Progenitor cell of endocrine pancreas (in vitro differentiated cells): ENCODE results near the gene BLVRB. TPM values are rescaled to one million over a fixed set of nuclear protein-coding genes. Genes with fewer than 3 reads are reported as not detected.
"Not testable (repeated sequence)": the region's sequence is repeated elsewhere in the genome, so short reads cannot be mapped to it uniquely, and the experiment has no call there.

Experiments
- DNase-seq: peaks from one replicate; pipeline ENCODE4 v3.0.0; 2021; ENCODE audit warnings: low spot score; ENCODE audit not compliant: unreplicated experiment
- H3K27ac Mint-ChIP-seq: 2 replicates; pipeline ENCODE4 v1.8.0; 2021; ENCODE audit warnings: mild to moderate bottlenecking, moderate library complexity, mixed read lengths
- H3K27me3 Mint-ChIP-seq: 2 replicates; pipeline ENCODE4 v1.8.0; 2021; ENCODE audit warnings: mixed read lengths
- H3K36me3 Mint-ChIP-seq: 2 replicates; pipeline ENCODE4 v1.8.0; 2022; ENCODE audit warnings: mixed read lengths; ENCODE audit not compliant: insufficient read depth
- H3K4me1 Mint-ChIP-seq: 2 replicates; pipeline ENCODE4 v1.8.0; 2021; ENCODE audit warnings: low read depth, mixed read lengths
- H3K4me3 Mint-ChIP-seq: 2 replicates; pipeline ENCODE4 v1.8.0; 2021; ENCODE audit warnings: low read depth, mild to moderate bottlenecking, moderate library complexity, mixed read lengths
- H3K9me3 Mint-ChIP-seq: 2 replicates; pipeline ENCODE4 v1.8.0; 2021; ENCODE audit warnings: low read depth, mixed read lengths
- total RNA-seq: library from RNA; stranded (reverse); gene quantifications from 2 replicates; pipeline ENCODE4 v1.2.1, GENCODE V29; 2021
- TF ChIP-seq, protein P1 (sequence below): fragments of 200-600 bp; sonication (generic); IDR thresholded peaks from one replicate; pipeline ENCODE4 v1.5.0; 2021; ENCODE audit warnings: antibody characterized with exemption, mild to moderate bottlenecking; ENCODE audit not compliant: unreplicated experiment

Gene BLVRB
- total RNA-seq, 1 donor from 2014 or later, result 14.0 TPM

DNA sequence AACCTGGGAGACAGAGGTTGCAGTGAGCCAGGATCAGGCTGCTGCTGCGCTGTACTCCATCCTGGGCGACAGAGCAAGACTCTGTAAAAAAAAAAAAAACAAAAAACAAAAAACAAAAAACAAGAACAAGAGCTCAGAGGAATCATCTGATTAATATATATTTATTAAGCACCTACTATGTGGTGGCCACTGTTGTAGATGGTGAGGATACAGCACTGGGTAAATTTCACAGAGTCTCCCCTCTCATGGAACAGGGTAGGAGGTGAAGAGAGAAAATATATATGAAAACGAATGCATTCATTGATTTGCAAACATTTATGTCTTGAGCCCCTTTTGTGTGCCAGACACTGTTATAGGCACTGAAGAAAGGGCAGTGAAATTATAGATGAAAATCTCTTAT is 33.8 kb downstream of the BLVRB start:
- Mint-ChIP-seq H3K9me3 (peaks cover 3% of the 10 kb centered on the region), H3K27ac (no peak overlapping the region)

GRCh38 chr19:40430242-40430641 is 35.3 kb downstream of the BLVRB start:
- not testable (repeated sequence) for H3K4me1 Mint-ChIP-seq, H3K9me3 Mint-ChIP-seq, H3K36me3 Mint-ChIP-seq, H3K4me3 Mint-ChIP-seq, DNase-seq, H3K27me3 Mint-ChIP-seq, H3K27ac Mint-ChIP-seq

More for the DNA sequence above, 33.8 kb downstream of the BLVRB start:
- DNase-seq, result no peak
- TF ChIP-seq, protein P1, sequence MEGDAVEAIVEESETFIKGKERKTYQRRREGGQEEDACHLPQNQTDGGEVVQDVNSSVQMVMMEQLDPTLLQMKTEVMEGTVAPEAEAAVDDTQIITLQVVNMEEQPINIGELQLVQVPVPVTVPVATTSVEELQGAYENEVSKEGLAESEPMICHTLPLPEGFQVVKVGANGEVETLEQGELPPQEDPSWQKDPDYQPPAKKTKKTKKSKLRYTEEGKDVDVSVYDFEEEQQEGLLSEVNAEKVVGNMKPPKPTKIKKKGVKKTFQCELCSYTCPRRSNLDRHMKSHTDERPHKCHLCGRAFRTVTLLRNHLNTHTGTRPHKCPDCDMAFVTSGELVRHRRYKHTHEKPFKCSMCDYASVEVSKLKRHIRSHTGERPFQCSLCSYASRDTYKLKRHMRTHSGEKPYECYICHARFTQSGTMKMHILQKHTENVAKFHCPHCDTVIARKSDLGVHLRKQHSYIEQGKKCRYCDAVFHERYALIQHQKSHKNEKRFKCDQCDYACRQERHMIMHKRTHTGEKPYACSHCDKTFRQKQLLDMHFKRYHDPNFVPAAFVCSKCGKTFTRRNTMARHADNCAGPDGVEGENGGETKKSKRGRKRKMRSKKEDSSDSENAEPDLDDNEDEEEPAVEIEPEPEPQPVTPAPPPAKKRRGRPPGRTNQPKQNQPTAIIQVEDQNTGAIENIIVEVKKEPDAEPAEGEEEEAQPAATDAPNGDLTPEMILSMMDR, result no peak
- H3K36me3 Mint-ChIP-seq, result no peaks in the 10 kb centered on the region
- no peak overlapping the region for H3K4me3 Mint-ChIP-seq
- no peaks in the 10 kb centered on the region for H3K27me3 Mint-ChIP-seq
- peaks cover 9% of the 10 kb centered on the region for H3K4me1 Mint-ChIP-seq

GRCh38 chr19:40428197-40428596 is 37.3 kb downstream of the BLVRB start:
- DNase-seq, H3K4me1 Mint-ChIP-seq, H3K9me3 Mint-ChIP-seq, H3K36me3 Mint-ChIP-seq, H3K27ac Mint-ChIP-seq, H3K27me3 Mint-ChIP-seq: not testable (repeated sequence)
- peak overlapping the region; percentile 24 for H3K4me3 Mint-ChIP-seq

DNA sequence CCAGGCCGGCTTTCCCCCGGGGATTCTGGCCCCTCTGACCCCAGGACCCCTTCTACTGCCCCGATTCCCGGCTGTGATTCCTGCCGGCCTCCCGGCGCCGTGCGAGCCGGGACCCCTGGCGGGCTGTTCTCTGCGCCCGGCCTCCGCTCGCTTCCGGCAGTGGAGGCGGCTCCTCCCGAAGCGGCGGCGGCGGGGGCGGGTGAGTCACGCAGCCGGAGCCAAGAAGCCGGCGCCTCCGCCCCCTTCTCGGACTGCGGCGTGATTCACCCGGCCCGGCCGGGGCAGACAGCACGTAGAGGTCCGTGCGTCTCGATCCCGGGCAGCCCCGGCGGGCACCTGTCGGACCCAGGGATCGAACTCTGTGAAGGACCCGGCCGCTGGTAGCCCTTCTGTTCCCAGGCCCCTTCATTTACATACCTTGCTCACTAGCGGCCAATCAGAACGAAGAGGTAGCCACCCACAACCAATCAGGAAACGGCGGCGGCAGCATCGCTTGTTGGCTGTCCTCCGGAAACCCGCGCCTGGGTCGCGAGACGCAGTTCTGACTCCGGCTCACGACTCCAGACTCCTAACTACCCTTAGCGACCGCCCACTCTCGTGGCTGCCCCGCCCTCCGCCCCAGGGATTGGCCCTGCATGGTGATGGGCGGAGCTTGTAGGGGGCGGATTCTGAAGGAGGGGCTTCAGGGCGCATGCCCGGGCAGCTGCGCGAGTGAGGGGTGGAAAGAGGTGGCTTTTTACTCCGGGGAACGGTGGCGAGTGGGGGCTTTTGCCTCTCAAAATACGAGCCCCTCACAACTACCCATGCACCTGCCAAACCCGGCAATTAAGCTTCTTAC is 39.9 kb downstream of the BLVRB start, which contains the start of gene SERTAD1:
TSS of gene SERTAD1 (minus strand) at position 543 of the 838 bp plus-strand sequence. CDS start 2,446 bp downstream, outside the sequence.
- Mint-ChIP-seq H3K4me3 (peak within 1 kb of the TSS; percentile 91), H3K4me1 (peaks cover 12% of the 10 kb centered on the region), H3K36me3 (no peaks in the 10 kb centered on the region), H3K27me3 (no peaks in the 10 kb centered on the region), H3K9me3 (no peaks in the 10 kb centered on the region), H3K27ac (peak within 1 kb of the TSS; percentile 96)
- TF ChIP-seq, protein P1, result no peak
- DNase-seq, result peak; percentile 100

DNA sequence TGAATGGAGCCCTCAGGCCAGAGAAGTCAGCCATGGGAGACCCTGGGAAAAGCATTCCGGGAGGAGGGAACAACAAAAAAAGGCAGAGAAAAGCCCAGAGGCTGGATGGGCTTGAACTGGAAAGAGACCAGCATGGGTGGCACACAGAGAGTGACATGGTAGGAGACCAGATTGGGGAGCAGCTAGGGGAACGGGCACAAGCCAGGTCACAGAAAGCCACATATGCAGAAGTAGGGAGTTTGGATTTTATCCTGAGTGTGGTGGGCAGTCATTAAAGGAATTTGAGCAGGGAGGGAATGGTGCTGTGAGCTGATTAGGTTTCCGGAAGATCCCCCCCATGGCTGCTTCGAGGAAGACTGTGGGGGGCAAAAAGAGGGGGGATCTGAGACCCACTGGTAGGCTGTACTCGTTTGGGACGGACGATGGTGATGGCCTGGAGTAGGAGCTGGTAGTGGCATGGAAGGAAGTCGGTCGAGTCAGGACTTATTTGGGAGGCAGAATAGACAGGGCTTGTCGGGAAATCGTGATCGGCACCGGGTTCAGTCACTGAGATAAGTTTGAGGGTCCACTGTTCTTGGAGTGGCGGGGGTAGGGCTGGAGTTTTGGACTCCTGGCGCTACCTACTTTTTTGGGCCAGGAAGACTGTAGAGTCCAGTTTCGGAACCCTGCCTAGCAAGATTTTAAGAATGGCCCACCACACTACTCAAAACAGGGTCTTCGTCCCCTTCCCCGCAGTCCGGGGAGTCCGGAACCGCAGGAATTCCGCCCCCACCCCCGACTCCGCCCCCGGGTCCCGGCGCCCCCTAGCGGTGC is 40.7 kb downstream of the BLVRB start:
- TF ChIP-seq, protein P1, result peak; percentile 91
- Mint-ChIP-seq H3K27me3 (no peaks in the 10 kb centered on the region), H3K4me3 (peak overlapping the region; percentile 91), H3K4me1 (peaks cover 12% of the 10 kb centered on the region), H3K36me3 (no peaks in the 10 kb centered on the region), H3K27ac (peak overlapping the region; percentile 95), H3K9me3 (no peaks in the 10 kb centered on the region)
- DNase-seq, result no peak

DNA sequence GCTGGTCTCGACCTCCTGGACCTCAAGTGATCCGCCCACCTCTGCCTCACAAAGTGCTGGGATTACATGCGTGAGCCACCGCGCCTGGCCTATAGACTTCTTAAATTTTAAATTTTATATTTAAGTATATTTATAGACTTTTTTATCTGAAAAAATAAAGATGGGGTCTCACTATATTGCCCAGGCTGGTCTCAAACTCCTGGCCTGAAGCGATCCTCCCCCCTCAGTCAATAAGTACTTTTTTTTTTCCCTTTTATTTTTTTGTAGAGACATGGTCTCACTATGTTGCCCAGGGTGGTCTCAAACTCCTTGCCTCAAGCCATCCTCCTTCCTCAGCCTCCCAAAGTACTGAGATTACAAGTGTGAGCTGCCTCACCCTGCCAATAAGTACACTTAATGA is 41.6 kb downstream of the BLVRB start:
- no peak for DNase-seq
- H3K27me3 Mint-ChIP-seq, result no peaks in the 10 kb centered on the region
- H3K27ac Mint-ChIP-seq, result peak overlapping the region; percentile 81
- no peaks in the 10 kb centered on the region for H3K9me3 Mint-ChIP-seq
- peaks cover 12% of the 10 kb centered on the region for H3K4me1 Mint-ChIP-seq
- H3K36me3 Mint-ChIP-seq, result no peaks in the 10 kb centered on the region
- no peak overlapping the region for H3K4me3 Mint-ChIP-seq
- TF ChIP-seq, protein P1, result no peak
